ENCODE results near the gene GRIK5. TPM values are rescaled to one million over a fixed set of nuclear protein-coding genes. Genes with fewer than 3 reads are reported as not detected.

The GRIK5 gene
- polyA plus RNA-seq, 1 donor (not counting 4 experiments of a cell fraction or from before 2014, with no cell fraction given) = 0.17 TPM

GRCh38 chr19:42111384-42111783, 41.4 kb upstream of the GRIK5 start:
- peak overlapping the region; percentile 66 for H3K4me2 ChIP-seq (ENCODE audit: control insufficient read depth, extremely low read depth, insufficient read depth, low read depth, low read length)
- peaks cover 52% of the 10 kb centered on the region for H3K4me1 ChIP-seq (ENCODE audit: control insufficient read depth, extremely low read depth, insufficient read depth, low read length)
- dilution Hi-C loops (cut with MboI; ENCODE audit: extremely low pct_ligation_motif_present, low sequenced_read_pairs) = no loop called here
- H2AFZ ChIP-seq (ENCODE audit: control insufficient read depth, low read length) = no peak overlapping the region
- peak; percentile 66 for DNase-seq (ENCODE audit: low read depth, low spot score)
- H3K27ac ChIP-seq (ENCODE audit: control insufficient read depth, insufficient read depth, low read length) = peak overlapping the region; percentile 99
- peak; percentile 90 for FAIRE-seq
- peaks cover 0 to 5% of the 10 kb centered on the region in 2 experiments for H3K36me3 ChIP-seq (ENCODE audit: control insufficient read depth in 2 of 2, extremely low read depth in 1 of 2, insufficient read depth in 2 of 2, low read length in 2 of 2)
- no peaks in the 10 kb centered on the region for H4K20me1 ChIP-seq (ENCODE audit: control insufficient read depth, extremely low read depth, insufficient read depth, low read length)
- H3K9ac ChIP-seq (ENCODE audit: control insufficient read depth, extremely low read depth, insufficient read depth, low read length) = peak overlapping the region; percentile 72
- H3K27me3 ChIP-seq (ENCODE audit: control insufficient read depth, extremely low read depth, insufficient read depth, low read length) = no peaks in the 10 kb centered on the region
- no peaks in the 10 kb centered on the region for H3K9me1 ChIP-seq (ENCODE audit: control insufficient read depth, extremely low read depth, insufficient read depth, low read length)
- no peaks in the 10 kb centered on the region for H3K9me3 ChIP-seq (ENCODE audit: control insufficient read depth, low read depth, low read length)
- TF ChIP-seq CTCF (optimal IDR thresholded peaks at IDR 0.05 in 1 of 3, IDR thresholded peaks at IDR 0.05 in 1 of 3, conservative IDR thresholded peaks at IDR 0.05 in 1 of 3; ENCODE audit: extremely low read depth in 1 of 3, insufficient read depth in 2 of 3, low read length in 3 of 3) = no peak
- TF ChIP-seq EZH2 (IDR thresholded peaks at IDR 0.05; ENCODE audit: low read length) = no peak
- H3K4me3 ChIP-seq (ENCODE audit: control insufficient read depth in 2 of 3, extremely low read depth in 1 of 3, insufficient read depth in 2 of 3, low read depth in 1 of 3, low read length in 3 of 3) = peak overlapping the region in 2 of 3 experiments; percentile 20 to 30
- no peaks in the 10 kb centered on the region for H3K79me2 ChIP-seq (ENCODE audit: control insufficient read depth, insufficient read depth, low read length)

- no peaks in the 10 kb centered on the region for H3K79me2 ChIP-seq (ENCODE audit: control insufficient read depth, insufficient read depth, low read length)
- H3K9ac ChIP-seq (ENCODE audit: control insufficient read depth, extremely low read depth, insufficient read depth, low read length) = no peak overlapping the region
- TF ChIP-seq CTCF (optimal IDR thresholded peaks at IDR 0.05 in 1 of 3, IDR thresholded peaks at IDR 0.05 in 1 of 3, conservative IDR thresholded peaks at IDR 0.05 in 1 of 3; ENCODE audit: extremely low read depth in 1 of 3, insufficient read depth in 2 of 3, low read length in 3 of 3) = no peak
- TF ChIP-seq EZH2 (IDR thresholded peaks at IDR 0.05; ENCODE audit: low read length) = no peak
- H3K27me3 ChIP-seq (ENCODE audit: control insufficient read depth, extremely low read depth, insufficient read depth, low read length) = no peaks in the 10 kb centered on the region
- no peaks in the 10 kb centered on the region for H4K20me1 ChIP-seq (ENCODE audit: control insufficient read depth, extremely low read depth, insufficient read depth, low read length)
- H3K4me2 ChIP-seq (ENCODE audit: control insufficient read depth, extremely low read depth, insufficient read depth, low read depth, low read length) = no peak overlapping the region
- H3K4me3 ChIP-seq (ENCODE audit: control insufficient read depth in 2 of 3, extremely low read depth in 1 of 3, insufficient read depth in 2 of 3, low read depth in 1 of 3, low read length in 3 of 3) = no peak overlapping the region
- no peaks in the 10 kb centered on the region for H3K36me3 ChIP-seq (ENCODE audit: control insufficient read depth in 2 of 2, extremely low read depth in 1 of 2, insufficient read depth in 2 of 2, low read length in 2 of 2)
- H3K27ac ChIP-seq (ENCODE audit: control insufficient read depth, insufficient read depth, low read length) = peak overlapping the region; percentile 99
- no peak overlapping the region for H2AFZ ChIP-seq (ENCODE audit: control insufficient read depth, low read length)
- dilution Hi-C loops (cut with MboI; ENCODE audit: extremely low pct_ligation_motif_present, low sequenced_read_pairs) = no loop called here
- H3K9me3 ChIP-seq (ENCODE audit: control insufficient read depth, low read depth, low read length) = no peaks in the 10 kb centered on the region
- peaks cover 52% of the 10 kb centered on the region for H3K4me1 ChIP-seq (ENCODE audit: control insufficient read depth, extremely low read depth, insufficient read depth, low read length)
- FAIRE-seq = no peak
- H3K9me1 ChIP-seq (ENCODE audit: control insufficient read depth, extremely low read depth, insufficient read depth, low read length) = no peaks in the 10 kb centered on the region
- no peak for DNase-seq (ENCODE audit: low read depth, low spot score)
Observed at GRCh38 chr19:42110658-42111057, 40.7 kb upstream of the GRIK5 start.
